ENCODE results near the gene H1-8. TPM values are rescaled to one million over a fixed set of nuclear protein-coding genes. Genes with fewer than 3 reads are reported as not detected.

Gene H1-8
- total RNA-seq, 4 donors from 2014 or later: not detected

DNA sequence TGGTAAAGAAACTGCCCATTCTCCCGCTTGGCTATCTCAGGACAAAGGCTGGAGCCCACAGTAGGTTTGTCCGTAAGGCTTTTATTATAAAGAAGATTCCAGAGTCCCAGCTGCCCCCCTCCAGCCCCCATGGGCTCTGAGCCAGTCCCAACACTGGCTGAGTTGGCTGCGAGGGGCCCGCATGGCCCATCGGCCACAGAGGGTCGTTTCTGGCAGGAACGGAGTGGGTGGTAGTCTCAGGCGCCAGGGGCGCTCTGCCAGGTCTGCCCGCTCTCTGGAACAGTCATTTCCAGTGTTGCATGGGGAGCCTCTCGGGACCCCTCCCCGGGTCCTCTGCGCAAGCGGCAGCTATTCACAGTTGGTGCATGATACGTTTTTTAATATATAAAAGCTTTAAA is 12.2 kb downstream of the H1-8 start:
- peak overlapping the region in 2 of 4 donors; percentile 3 to 13 for H3K27ac ChIP-seq
- WGBS, 2 donors (ENCODE audit: low coverage in 1 of 2): 50 to 77% methylated on average over 1 to 13 of the region's 15 CpGs
- no peak for DNase-seq

DNA sequence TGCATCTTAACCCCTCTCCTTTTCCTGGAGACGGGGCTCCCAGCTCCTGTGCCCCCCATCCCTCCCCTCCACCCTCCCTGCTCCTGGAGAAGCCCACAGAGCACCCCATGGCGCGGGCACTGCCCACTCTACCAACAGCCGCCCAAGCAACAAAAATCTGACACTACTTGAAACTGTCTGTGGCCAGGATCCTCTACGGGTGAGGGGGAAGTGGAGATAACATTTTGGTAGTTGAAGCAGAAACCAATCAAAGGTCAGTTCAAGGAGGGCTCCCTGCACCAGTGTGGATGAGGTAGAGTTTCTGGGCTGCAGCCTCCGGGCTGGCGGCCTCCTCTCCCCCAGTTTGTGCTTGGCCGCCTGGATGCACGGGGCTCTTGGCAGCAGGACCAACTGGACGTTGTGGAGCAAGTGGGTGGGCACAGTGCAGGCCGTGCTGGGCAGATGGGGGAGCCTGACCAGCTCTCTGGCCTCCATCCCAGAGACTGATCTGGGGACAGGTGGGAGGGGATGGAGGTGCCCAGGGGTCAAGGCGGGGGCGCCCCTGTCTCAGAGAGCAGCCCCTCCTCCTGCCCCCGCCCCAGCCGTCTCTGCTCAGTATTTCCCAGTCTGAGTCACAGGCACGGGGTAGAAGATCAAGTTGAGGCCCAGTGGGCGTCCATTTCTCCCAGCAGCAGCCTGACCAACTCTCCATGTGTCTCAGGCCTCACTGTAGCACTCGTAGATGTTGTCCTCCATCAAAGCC is 12.8 kb downstream of the H1-8 start:
- 81 to 89% methylated on average over 3 to 18 of the region's 18 CpGs for WGBS, 2 donors (ENCODE audit: low coverage in 1 of 2)
- Histone ChIP-seq H3K4me3 (no peak overlapping the region), H3K27me3 (no peaks in the 10 kb centered on the region), H3K27ac (peak overlapping the region in 1 of 4 donors; percentile 13), H3K4me1 (peaks cover 1 to 41% (median 13%) of the 10 kb centered on the region in 4 donors), H3K36me3 (no peaks in the 10 kb centered on the region), H3K9me3 (no peaks in the 10 kb centered on the region)
- TF ChIP-seq, protein P1, sequence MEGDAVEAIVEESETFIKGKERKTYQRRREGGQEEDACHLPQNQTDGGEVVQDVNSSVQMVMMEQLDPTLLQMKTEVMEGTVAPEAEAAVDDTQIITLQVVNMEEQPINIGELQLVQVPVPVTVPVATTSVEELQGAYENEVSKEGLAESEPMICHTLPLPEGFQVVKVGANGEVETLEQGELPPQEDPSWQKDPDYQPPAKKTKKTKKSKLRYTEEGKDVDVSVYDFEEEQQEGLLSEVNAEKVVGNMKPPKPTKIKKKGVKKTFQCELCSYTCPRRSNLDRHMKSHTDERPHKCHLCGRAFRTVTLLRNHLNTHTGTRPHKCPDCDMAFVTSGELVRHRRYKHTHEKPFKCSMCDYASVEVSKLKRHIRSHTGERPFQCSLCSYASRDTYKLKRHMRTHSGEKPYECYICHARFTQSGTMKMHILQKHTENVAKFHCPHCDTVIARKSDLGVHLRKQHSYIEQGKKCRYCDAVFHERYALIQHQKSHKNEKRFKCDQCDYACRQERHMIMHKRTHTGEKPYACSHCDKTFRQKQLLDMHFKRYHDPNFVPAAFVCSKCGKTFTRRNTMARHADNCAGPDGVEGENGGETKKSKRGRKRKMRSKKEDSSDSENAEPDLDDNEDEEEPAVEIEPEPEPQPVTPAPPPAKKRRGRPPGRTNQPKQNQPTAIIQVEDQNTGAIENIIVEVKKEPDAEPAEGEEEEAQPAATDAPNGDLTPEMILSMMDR (IDR thresholded peaks at IDR 0.05): no peak
- no peak for TF ChIP-seq POLR2A (IDR thresholded peaks at IDR 0.05)
- TF ChIP-seq POLR2AphosphoS5 (IDR thresholded peaks at IDR 0.05): no peak
- TF ChIP-seq EP300 (IDR thresholded peaks at IDR 0.05; ENCODE audit: low read depth): no peak
- DNase-seq: no peak
- in situ Hi-C loops (cut with MboI; ENCODE audit: low pct_ligation_motif_present in 1 of 4, low pct_unique_long_range_greater_than_20kb in 1 of 4, low sequenced_read_pairs in 3 of 4) (no loop called here), intact Hi-C loops (cut with DNase I; ENCODE audit: low total_unique reads) (no loop called here)

More for the DNA sequence above, 12.2 kb downstream of the H1-8 start:
- Histone ChIP-seq H3K9me3 (no peaks in the 10 kb centered on the region), H3K4me3 (no peak overlapping the region), H3K36me3 (no peaks in the 10 kb centered on the region), H3K4me1 (peaks cover 0 to 36% (median 9%) of the 10 kb centered on the region in 4 donors), H3K27me3 (no peaks in the 10 kb centered on the region)
- TF ChIP-seq POLR2A (IDR thresholded peaks at IDR 0.05): no peak
- TF ChIP-seq POLR2AphosphoS5 (IDR thresholded peaks at IDR 0.05): no peak
- no peak for TF ChIP-seq EP300 (IDR thresholded peaks at IDR 0.05; ENCODE audit: low read depth)
- TF ChIP-seq, protein P1 (IDR thresholded peaks at IDR 0.05): no peak
- intact Hi-C loops (cut with DNase I; ENCODE audit: low total_unique reads): no loop called here
- in situ Hi-C loops (cut with MboI; ENCODE audit: low pct_ligation_motif_present in 1 of 4, low pct_unique_long_range_greater_than_20kb in 1 of 4, low sequenced_read_pairs in 3 of 4): no loop called here

DNA sequence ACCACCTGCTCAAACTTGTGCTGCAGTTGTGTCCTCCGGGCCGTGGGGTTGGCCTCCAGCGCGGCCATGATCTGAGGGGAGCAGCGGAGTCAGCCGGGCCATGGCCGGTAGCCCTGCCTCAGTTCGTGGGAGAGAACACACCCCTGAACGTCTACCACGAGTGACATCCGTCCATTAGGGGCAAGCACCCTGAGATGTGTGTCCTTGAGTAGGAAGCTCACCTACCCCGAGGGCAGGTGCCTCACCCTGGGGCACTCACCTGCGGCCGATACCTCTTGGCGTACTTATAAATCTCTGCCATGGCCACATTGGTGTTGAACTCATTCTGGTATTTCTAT is 13.4 kb downstream of the H1-8 start:
- no peak for DNase-seq
- TF ChIP-seq POLR2AphosphoS5 (IDR thresholded peaks at IDR 0.05) (no peak), EP300 (IDR thresholded peaks at IDR 0.05; ENCODE audit: low read depth) (no peak), POLR2A (IDR thresholded peaks at IDR 0.05) (no peak)
- TF ChIP-seq, protein P1 (IDR thresholded peaks at IDR 0.05): no peak
- Histone ChIP-seq H3K9me3 (no peaks in the 10 kb centered on the region), H3K27me3 (no peaks in the 10 kb centered on the region), H3K4me3 (no peak overlapping the region), H3K36me3 (no peaks in the 10 kb centered on the region), H3K27ac (no peak overlapping the region), H3K4me1 (peaks cover 7 to 46% (median 18%) of the 10 kb centered on the region in 4 donors)
- intact Hi-C loops (cut with DNase I; ENCODE audit: low total_unique reads): no loop called here
- 83% methylated on average over 15 of the region's 15 CpGs; no CpG with 5 or more reads in 1 of the 2 donors for WGBS, 2 donors (ENCODE audit: low coverage in 1 of 2)
- in situ Hi-C loops (cut with MboI; ENCODE audit: low pct_ligation_motif_present in 1 of 4, low pct_unique_long_range_greater_than_20kb in 1 of 4, low sequenced_read_pairs in 3 of 4): no loop called here

DNA sequence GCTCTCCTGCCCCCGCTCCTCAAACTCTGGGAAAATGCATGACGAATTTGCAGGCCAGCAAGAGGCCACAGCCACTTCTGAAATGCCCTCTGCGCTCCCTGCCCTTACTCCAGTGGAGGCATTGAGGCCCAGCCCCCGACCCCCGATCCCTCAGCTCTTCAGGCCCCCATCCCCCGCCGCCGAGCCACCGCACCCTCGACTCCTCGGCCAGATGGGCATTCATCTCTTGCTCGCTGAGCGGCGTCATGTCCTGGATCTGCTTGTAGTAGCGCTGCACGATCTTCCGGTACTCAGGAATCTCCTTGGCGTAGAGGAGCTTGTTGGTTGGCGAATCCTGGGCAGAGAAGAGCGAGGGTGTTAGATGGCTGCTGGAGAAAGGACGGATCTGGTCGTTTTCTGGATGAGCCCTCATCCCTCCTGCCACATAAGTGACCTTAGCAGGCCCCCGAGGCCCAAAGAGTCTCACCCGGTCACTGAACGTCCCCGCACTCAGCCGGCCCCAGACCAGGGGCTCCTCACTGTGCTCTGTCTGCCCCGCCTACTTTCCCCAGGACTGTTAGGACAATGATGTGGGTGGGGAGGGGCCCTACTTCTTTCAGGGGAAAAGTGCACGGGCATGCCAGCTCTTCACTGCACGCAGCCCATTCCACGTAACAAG is 14.0 kb downstream of the H1-8 start:
- H3K27ac ChIP-seq: no peak overlapping the region
- H3K4me1 ChIP-seq: peaks cover 10 to 53% (median 24%) of the 10 kb centered on the region in 4 donors
- no peak overlapping the region for H3K4me3 ChIP-seq
- TF ChIP-seq EP300 (IDR thresholded peaks at IDR 0.05; ENCODE audit: low read depth): no peak
- TF ChIP-seq POLR2A (IDR thresholded peaks at IDR 0.05): no peak
- TF ChIP-seq, protein P1 (IDR thresholded peaks at IDR 0.05): no peak
- TF ChIP-seq POLR2AphosphoS5 (IDR thresholded peaks at IDR 0.05): no peak
- DNase-seq: no peak
- no peaks in the 10 kb centered on the region for H3K27me3 ChIP-seq
- intact Hi-C loops (cut with DNase I; ENCODE audit: low total_unique reads) (no loop called here), in situ Hi-C loops (cut with MboI; ENCODE audit: low pct_ligation_motif_present in 1 of 4, low pct_unique_long_range_greater_than_20kb in 1 of 4, low sequenced_read_pairs in 3 of 4) (no loop called here)
- no peaks in the 10 kb centered on the region for H3K9me3 ChIP-seq
- no peaks in the 10 kb centered on the region for H3K36me3 ChIP-seq
- 90% methylated on average over 31 of the region's 31 CpGs; no CpG with 5 or more reads in 1 of the 2 donors for WGBS, 2 donors (ENCODE audit: low coverage in 1 of 2)

Measured in transverse colon (tissue), 4 donors.